Activated T-cell treated with anti-CD3 and anti-CD28 coated beads for 1 hour (primary cell): Measurements from ENCODE around the gene C1QTNF9.
"Not testable (repeated sequence)": the region's sequence is repeated elsewhere in the genome, so short reads cannot be mapped to it uniquely, and the experiment has no call there.

Source experiments
- DNase-seq: peaks from one replicate; pipeline ENCODE4 v3.0.0-alpha.2; 2020; ENCODE audit warnings: low read depth

Gene C1QTNF9

GRCh38 chr13:24309300-24309699 is at the start of gene C1QTNF9:
TSS of gene C1QTNF9 (plus strand) at chr13:24309580. CDS start at chr13:24316004, 6,424 bp downstream.
- not testable (repeated sequence) for DNase-seq

- no peak for DNase-seq
Measured at GRCh38 chr13:24261566-24261965, 47.8 kb upstream of the C1QTNF9 start.

GRCh38 chr13:24263632-24264031 is 45.7 kb upstream of the C1QTNF9 start:
- no peak for DNase-seq

- DNase-seq: peak; percentile 66
Measured at GRCh38 chr13:24264976-24265375, 44.4 kb upstream of the C1QTNF9 start.

- DNase-seq: no peak
Measured at GRCh38 chr13:24265453-24265852, 43.9 kb upstream of the C1QTNF9 start.

GRCh38 chr13:24267274-24267673 is 42.1 kb upstream of the C1QTNF9 start:
- DNase-seq: no peak

- no peak for DNase-seq
Measured at GRCh38 chr13:24267801-24268200, 41.6 kb upstream of the C1QTNF9 start.

GRCh38 chr13:24269821-24270220 is 39.6 kb upstream of the C1QTNF9 start:
- no peak for DNase-seq

- peak; percentile 40 for DNase-seq
Measured at GRCh38 chr13:24270639-24271141, 38.7 kb upstream of the C1QTNF9 start.

- DNase-seq: no peak
Measured at GRCh38 chr13:24271231-24271600, 38.2 kb upstream of the C1QTNF9 start.

GRCh38 chr13:24271601-24272451 is 37.6 kb upstream of the C1QTNF9 start:
- DNase-seq: peak; percentile 43

- DNase-seq: no peak
Measured at GRCh38 chr13:24272452-24273161, 36.8 kb upstream of the C1QTNF9 start.

GRCh38 chr13:24273926-24274325 is 35.5 kb upstream of the C1QTNF9 start:
- DNase-seq: no peak

GRCh38 chr13:24274452-24275021 is 34.8 kb upstream of the C1QTNF9 start:
- peak; percentile 41 for DNase-seq

- no peak for DNase-seq
Measured at GRCh38 chr13:24275041-24275440, 34.3 kb upstream of the C1QTNF9 start.

- DNase-seq: no peak
Measured at GRCh38 chr13:24276306-24276705, 33.1 kb upstream of the C1QTNF9 start.

- DNase-seq: no peak
Measured at GRCh38 chr13:24276861-24277260, 32.5 kb upstream of the C1QTNF9 start.

GRCh38 chr13:24277761-24278160 is 31.6 kb upstream of the C1QTNF9 start:
- no peak for DNase-seq

- DNase-seq: no peak
Measured at GRCh38 chr13:24279327-24280110, 29.9 kb upstream of the C1QTNF9 start.

GRCh38 chr13:24280720-24281119 is 28.7 kb upstream of the C1QTNF9 start:
- DNase-seq: no peak

GRCh38 chr13:24281188-24282008 is 28.0 kb upstream of the C1QTNF9 start:
- DNase-seq: no peak
